LNCaP clone FGC (cell line): ENCODE measurements around the gene RBBP7.
A peak's percentile ranks its signal among the peaks of the same experiment; 100 is the strongest.

ENCODE experiments used
- DNase-seq: peaks from one replicate; pipeline ENCODE4 v3.0.0-alpha.2; 2011; ENCODE audit warnings: low read depth
- H3K4me3 ChIP-seq: 2 replicates; pipeline ENCODE4 v1.5.1; 2011; ENCODE audit warnings: mild to moderate bottlenecking, low read depth, low read length, control low read depth
- TF ChIP-seq, protein P1 (sequence below): IDR thresholded peaks from 2 replicates; pipeline ENCODE4 v1.5.1; 2012; ENCODE audit warnings: mild to moderate bottlenecking; ENCODE audit not compliant: control insufficient read depth, insufficient read depth; ENCODE audit errors: extremely low read depth

Gene RBBP7

GRCh38 chrX:16839219-16839851 lies 30.8 kb downstream of the RBBP7 start:
- H3K4me3 ChIP-seq: no peak overlapping the region
- DNase-seq: no peak

GRCh38 chrX:16838202-16839066 lies 31.7 kb downstream of the RBBP7 start:
- no peak for DNase-seq
- TF ChIP-seq, protein P1, sequence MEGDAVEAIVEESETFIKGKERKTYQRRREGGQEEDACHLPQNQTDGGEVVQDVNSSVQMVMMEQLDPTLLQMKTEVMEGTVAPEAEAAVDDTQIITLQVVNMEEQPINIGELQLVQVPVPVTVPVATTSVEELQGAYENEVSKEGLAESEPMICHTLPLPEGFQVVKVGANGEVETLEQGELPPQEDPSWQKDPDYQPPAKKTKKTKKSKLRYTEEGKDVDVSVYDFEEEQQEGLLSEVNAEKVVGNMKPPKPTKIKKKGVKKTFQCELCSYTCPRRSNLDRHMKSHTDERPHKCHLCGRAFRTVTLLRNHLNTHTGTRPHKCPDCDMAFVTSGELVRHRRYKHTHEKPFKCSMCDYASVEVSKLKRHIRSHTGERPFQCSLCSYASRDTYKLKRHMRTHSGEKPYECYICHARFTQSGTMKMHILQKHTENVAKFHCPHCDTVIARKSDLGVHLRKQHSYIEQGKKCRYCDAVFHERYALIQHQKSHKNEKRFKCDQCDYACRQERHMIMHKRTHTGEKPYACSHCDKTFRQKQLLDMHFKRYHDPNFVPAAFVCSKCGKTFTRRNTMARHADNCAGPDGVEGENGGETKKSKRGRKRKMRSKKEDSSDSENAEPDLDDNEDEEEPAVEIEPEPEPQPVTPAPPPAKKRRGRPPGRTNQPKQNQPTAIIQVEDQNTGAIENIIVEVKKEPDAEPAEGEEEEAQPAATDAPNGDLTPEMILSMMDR: no peak
- H3K4me3 ChIP-seq: no peak overlapping the region

More at GRCh38 chrX:16839219-16839851, 30.8 kb downstream of the RBBP7 start:
- TF ChIP-seq, protein P1: no peak

GRCh38 chrX:16836371-16836770 lies 33.8 kb downstream of the RBBP7 start:
- H3K4me3 ChIP-seq: no peak overlapping the region
- TF ChIP-seq, protein P1: no peak
- no peak for DNase-seq

GRCh38 chrX:16834806-16835205 lies 35.4 kb downstream of the RBBP7 start:
- DNase-seq: no peak
- TF ChIP-seq, protein P1: no peak
- H3K4me3 ChIP-seq: no peak overlapping the region

DNA sequence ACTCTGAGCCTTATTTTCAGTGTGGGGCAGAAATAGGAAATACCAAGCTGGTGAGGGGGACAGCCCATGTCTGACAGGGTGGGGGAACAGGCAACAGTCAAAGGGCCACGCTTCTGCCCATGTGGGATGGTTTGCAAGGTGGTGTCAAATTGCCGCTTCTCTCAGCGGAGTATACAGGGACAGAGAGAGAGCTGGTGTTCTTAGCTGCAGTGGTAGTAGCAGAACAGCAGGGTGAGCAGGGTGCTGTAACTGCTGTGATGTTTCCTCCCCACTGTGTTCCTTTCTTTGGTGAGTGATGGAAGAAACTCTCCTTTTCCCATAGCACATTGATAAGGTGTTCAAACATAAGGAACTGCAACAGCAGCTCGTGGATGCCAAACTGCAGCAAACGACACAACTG lies 37.9 kb downstream of the RBBP7 start:
- H3K4me3 ChIP-seq: no peak overlapping the region
- TF ChIP-seq, protein P1: no peak
- DNase-seq: no peak

- TF ChIP-seq, protein P1: no peak
- DNase-seq: peak; percentile 54
- H3K4me3 ChIP-seq: no peak overlapping the region
These were observed 41.8 kb downstream of the RBBP7 start for GRCh38 chrX:16828124-16828908.
